K562 (cell line): ENCODE results near the gene CCDC33. TPM values are rescaled to one million over a fixed set of nuclear protein-coding genes. Genes with fewer than 3 reads are reported as not detected.

ENCODE experiments used
- ATAC-seq: fragments of 200-7000 bp; cut with Tn5 transposase; 3 replicates; pipeline ENCODE4 v1.9.1; 2020; ENCODE audit warnings: moderate library complexity
- BruUV-seq: library from RNA; stranded (reverse); fragments of 400-500 nt; replicated peaks from 2 replicates; lab custom pipeline; 2021; lab: Mats Ljungman, UMichigan
- CTCF ChIA-PET: fragments of 300-600 bp; formaldehyde crosslinking; extraction: SDS; loops from one replicate; lab custom pipeline; 2021; ENCODE audit warnings: low intra/inter-chr PET ratio; lab: Yijun Ruan, JAX
- POLR2A ChIA-PET: fragments of 300-600, 350-650 bp; sonication (Branson Sonifier 250); formaldehyde crosslinking; extraction: SDS; loops from one replicate; lab custom pipeline; 2021; ENCODE audit warnings: antibody characterized with exemption, inconsistent platforms; lab: Yijun Ruan, JAX
- DNase-seq, 4 experiments: peaks; one replicate each; pipeline versions ENCODE4 v3.0.0 to v3.0.0-alpha.2; 2011 to 2018; ENCODE audit warnings: low spot score in 3 of 4, mixed read lengths in 3 of 4; ENCODE audit errors: extremely low read depth in 1 of 4
- FAIRE-seq: peaks from 2 replicates; lab custom pipeline; 2011; peaks lifted over from hg19 to GRCh38; lab: Jason Lieb, UNC
- H2AFZ ChIP-seq: 2 replicates; pipeline ENCODE4 v1.6.0; 2011; ENCODE audit warnings: low read depth, low read length, control low read depth, inconsistent platforms
- H3K27ac ChIP-seq: fragments of 200-600 bp; 3 replicates; pipeline ENCODE4 v1.8.0; 2011; ENCODE audit warnings: low read depth, mild to moderate bottlenecking, control low read depth, inconsistent platforms, low read length, moderate library complexity, mixed read lengths; ENCODE audit errors: extremely low read depth
- H3K27me3 ChIP-seq, 2 experiments: fragments of 300-600 bp in 1 of 2; 2 replicates in 1 of 2; 3 replicates in 1 of 2; pipeline versions ENCODE4 v1.6.0 to v1.8.0; 2011; ENCODE audit warnings: inconsistent platforms in 2 of 2, low read length in 2 of 2, mild to moderate bottlenecking in 1 of 2, mixed read lengths in 1 of 2, moderate library complexity in 1 of 2; ENCODE audit not compliant: control insufficient read depth in 2 of 2, insufficient read depth in 2 of 2
- H3K36me3 ChIP-seq: fragments of 300-600 bp; 3 replicates; pipeline ENCODE4 v1.8.0; 2011; ENCODE audit warnings: mild to moderate bottlenecking, low read length, inconsistent platforms; ENCODE audit not compliant: control insufficient read depth, insufficient read depth
- H3K4me1 ChIP-seq, 2 experiments: fragments of 200-600 bp in 1 of 2; replicated peaks in 1 of 2; 2 replicates in 1 of 2; 3 replicates in 1 of 2; pipeline versions ENCODE4 v1.5.1 to v1.8.0; 2011; ENCODE audit warnings: inconsistent platforms in 2 of 2, low read length in 2 of 2, mild to moderate bottlenecking in 1 of 2, mixed read lengths in 1 of 2, moderate library complexity in 1 of 2; ENCODE audit not compliant: control insufficient read depth in 2 of 2, insufficient read depth in 2 of 2
- H3K4me2 ChIP-seq: 2 replicates; pipeline ENCODE4 v1.6.1; 2011; ENCODE audit warnings: low read length, control low read depth, inconsistent platforms, mixed read lengths; ENCODE audit not compliant: insufficient read depth
- H3K4me3 ChIP-seq: fragments of 200-600 bp; sonication (generic), shearing (Covaris generic); 2 replicates; pipeline ENCODE4 v1.5.1; 2016; ENCODE audit warnings: control low read depth, inconsistent platforms
- H3K79me2 ChIP-seq: fragments of 200-600 bp; 3 replicates; pipeline ENCODE4 v1.8.0; 2011; ENCODE audit warnings: low read length, inconsistent platforms; ENCODE audit not compliant: control insufficient read depth, insufficient read depth
- H3K9ac ChIP-seq, 2 experiments: 2 replicates each; pipeline versions ENCODE4 v1.6.0 to v1.6.1; 2011; ENCODE audit warnings: low read depth in 2 of 2, low read length in 2 of 2, control low read depth in 1 of 2, inconsistent platforms in 1 of 2, mild to moderate bottlenecking in 1 of 2, mixed read lengths in 1 of 2; ENCODE audit not compliant: insufficient read depth in 1 of 2
- H3K9me1 ChIP-seq: one replicate; pipeline ENCODE4 v1.6.0; 2011; ENCODE audit warnings: inconsistent platforms, mild to moderate bottlenecking, low read length, moderate library complexity; ENCODE audit not compliant: control insufficient read depth, insufficient read depth
- H3K9me3 ChIP-seq: replicated peaks from 2 replicates; pipeline ENCODE4 v1.5.1; 2011; ENCODE audit warnings: low read depth, low read length, inconsistent platforms; ENCODE audit not compliant: control insufficient read depth, insufficient read depth
- H4K20me1 ChIP-seq: replicated peaks from 2 replicates; pipeline ENCODE4 v1.6.1; 2011; ENCODE audit warnings: low read length, inconsistent platforms, mixed read lengths; ENCODE audit not compliant: control insufficient read depth, insufficient read depth
- GATAD2B ChIP-seq: fragments of 450-650 bp; IDR thresholded peaks from 2 replicates; pipeline ENCODE4 v1.6.1; 2017; ENCODE audit warnings: mild to moderate bottlenecking, borderline replicate concordance
- JUNB ChIP-seq: fragments of 450-650 bp; formaldehyde crosslinking; conservative IDR thresholded peaks from 2 replicates; pipeline ENCODE4 v1.4.0; 2020; ENCODE audit warnings: mild to moderate bottlenecking
- LCOR ChIP-seq: sonication (generic); formaldehyde crosslinking; IDR thresholded peaks from 2 replicates; pipeline ENCODE4 v1.8.0; 2022; ENCODE audit warnings: mild to moderate bottlenecking, missing genetic modification reagents
- MBD2 ChIP-seq: sonication (generic); IDR thresholded peaks from 2 replicates; pipeline ENCODE4 v1.6.1; 2016; ENCODE audit warnings: low read depth, borderline replicate concordance
- RFX5 ChIP-seq: IDR thresholded peaks from 2 replicates; pipeline ENCODE4 v1.6.1; 2011; ENCODE audit warnings: low read depth, mild to moderate bottlenecking, improper control_type of control experiment, low read length
- ZFX ChIP-seq: sonication (generic); formaldehyde crosslinking; IDR thresholded peaks from 2 replicates; pipeline ENCODE4 v1.8.0; 2022; ENCODE audit warnings: mild to moderate bottlenecking, missing genetic modification reagents, moderate library complexity
- ZNF24 ChIP-seq: fragments of 450-650 bp; IDR thresholded peaks from 2 replicates; pipeline ENCODE4 v1.6.1; 2016
- WGBS: fragments of 100-300 bp; shearing (Covaris generic); methylation state at CpG from one replicate; pipeline ENCODE4 v1.1.6; 2016; ENCODE audit warnings: low coverage, mixed read lengths; ENCODE audit not compliant: insufficient coverage; ENCODE audit errors: missing lambda C conversion rate; 5-methylcytosine and 5-hydroxymethylcytosine counted together
- in situ Hi-C: fragments of 300-500 bp; cut with MboI; formaldehyde crosslinking; loops from 4 replicates; pipeline ENCODE4 v1.15.0; 2018; ENCODE audit warnings: inconsistent platforms, mixed read lengths
- intact Hi-C: fragments of 100-400 bp; cut with micrococcal nuclease; formaldehyde crosslinking; loops from 2 replicates; pipeline ENCODE4 v1.14.2; 2022
- polyA plus RNA-seq, 8 experiments: library from polyadenylated mRNA; depleted of rRNA in 4 of 8; stranded (reverse) in 5 of 8; unstranded in 3 of 8; fragments of >200 nt; fragmentation: Nextera tagmentation in 2 of 8; fragmentation: Illumina TruSeq in 1 of 8; extraction: Ambion mirVana in 2 of 8; extraction: Trizol in 1 of 8; gene quantifications; 2 replicates each; pipeline versions ENCODE4 v1.2.1 to v1.2.3, GENCODE V29; 2011 to 2014; ENCODE audit warnings: inconsistent platforms in 1 of 8, missing spikeins in 1 of 8
- total RNA-seq, 7 experiments: library from RNA; depleted of rRNA in 6 of 7; stranded (reverse); fragments of >200 nt in 6 of 7; fragmentation: Illumina TruSeq in 2 of 7; extraction: Trizol in 2 of 7; gene quantifications; 2 replicates each; pipeline versions ENCODE4 v1.2.1 to v1.2.3, GENCODE V29; 2011 to 2021; ENCODE audit warnings: low replicate concordance in 1 of 7
- TF ChIP-seq, protein P1 (sequence below): fragments of 250-450 bp; sonication (Bioruptor Pico); IDR thresholded peaks from 2 replicates; pipeline ENCODE4 v1.8.0; 2022; ENCODE audit warnings: moderate library complexity, mild to moderate bottlenecking, inconsistent platforms
- TF ChIP-seq, protein P2 (sequence below): IDR thresholded peaks from 2 replicates; pipeline ENCODE4 v1.6.1; 2012; ENCODE audit warnings: low read depth, low read length, improper control_type of control experiment, borderline replicate concordance
- TF ChIP-seq, protein P3 (sequence below): IDR thresholded peaks from 3 replicates; pipeline ENCODE4 v1.6.1; 2011; ENCODE audit warnings: borderline replicate concordance, mild to moderate bottlenecking, moderate library complexity; ENCODE audit not compliant: insufficient read length; ENCODE audit errors: extremely low read depth

The CCDC33 gene
- total and polyA plus RNA-seq, 9 of the 15 experiments (the other 6 are each of a cell fraction or from before 2014, with no cell fraction given): 0.08 to 1.1 (median 0.15) TPM; not detected in 4

DNA sequence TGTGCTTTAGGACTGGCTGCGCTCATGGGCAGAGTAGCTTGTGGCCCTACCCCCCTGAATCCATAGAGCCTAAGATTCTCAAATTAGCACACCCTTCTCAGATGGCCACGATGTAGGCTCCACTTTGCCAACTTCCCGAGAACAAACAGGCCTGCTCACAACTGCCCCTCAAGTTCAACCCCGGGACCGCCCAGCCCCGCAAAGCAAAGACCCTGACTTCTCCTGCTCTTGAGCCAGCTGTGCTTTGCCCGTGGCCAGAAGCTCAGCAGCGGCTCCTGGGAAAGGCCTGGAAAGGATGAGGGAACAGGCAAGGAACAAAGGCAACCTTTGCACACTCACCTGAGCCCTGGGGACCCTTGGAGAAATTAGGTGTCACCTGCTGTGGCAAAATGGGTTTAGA, 99.3 kb downstream of the CCDC33 start:
- intact Hi-C loops (no loop called here), in situ Hi-C loops (loop anchor here (25.0 kb wide), 1 partner anchor 952 kb away; the partner anchor contains the start of gene GOLGA6D)
- no peak overlapping the region for H2AFZ ChIP-seq
- H3K4me1 ChIP-seq: peaks cover 0 to 5% of the 10 kb centered on the region in 2 experiments; a peak in 2 of 5 replicates
- no peak overlapping the region for H3K4me3 ChIP-seq
- H3K9me3 ChIP-seq: no peaks in the 10 kb centered on the region
- no peak overlapping the region; a peak in 1 of 4 replicates for H3K9ac ChIP-seq
- H3K9me1 ChIP-seq: peaks cover 2% of the 10 kb centered on the region
- no peak overlapping the region for H3K27ac ChIP-seq
- peaks cover 9% of the 10 kb centered on the region for H4K20me1 ChIP-seq
- no TSS peak for BruUV-seq
- H3K36me3 ChIP-seq: no peaks in the 10 kb centered on the region
- WGBS: 2% methylated on average over 8 of the region's 8 CpGs
- peaks cover 16 to 84% of the 10 kb centered on the region in 2 experiments for H3K27me3 ChIP-seq
- ChIA-PET CTCF (no interaction called here), POLR2A (interaction anchor here (0.6 kb wide), 2 partner anchors 116 to 296 kb away, joined by 3 to 4 read pairs; no protein-coding TSS in a partner anchor)
- H3K4me2 ChIP-seq: no peak overlapping the region
- no peak for TF ChIP-seq RFX5
- TF ChIP-seq, protein P1, sequence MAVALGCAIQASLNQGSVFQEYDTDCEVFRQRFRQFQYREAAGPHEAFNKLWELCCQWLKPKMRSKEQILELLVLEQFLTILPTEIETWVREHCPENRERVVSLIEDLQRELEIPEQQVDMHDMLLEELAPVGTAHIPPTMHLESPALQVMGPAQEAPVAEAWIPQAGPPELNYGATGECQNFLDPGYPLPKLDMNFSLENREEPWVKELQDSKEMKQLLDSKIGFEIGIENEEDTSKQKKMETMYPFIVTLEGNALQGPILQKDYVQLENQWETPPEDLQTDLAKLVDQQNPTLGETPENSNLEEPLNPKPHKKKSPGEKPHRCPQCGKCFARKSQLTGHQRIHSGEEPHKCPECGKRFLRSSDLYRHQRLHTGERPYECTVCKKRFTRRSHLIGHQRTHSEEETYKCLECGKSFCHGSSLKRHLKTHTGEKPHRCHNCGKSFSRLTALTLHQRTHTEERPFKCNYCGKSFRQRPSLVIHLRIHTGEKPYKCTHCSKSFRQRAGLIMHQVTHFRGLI (CRISPR knock-in tag): no peak
- no peak for TF ChIP-seq LCOR (CRISPR knock-in tag)
- TF ChIP-seq, protein P2, sequence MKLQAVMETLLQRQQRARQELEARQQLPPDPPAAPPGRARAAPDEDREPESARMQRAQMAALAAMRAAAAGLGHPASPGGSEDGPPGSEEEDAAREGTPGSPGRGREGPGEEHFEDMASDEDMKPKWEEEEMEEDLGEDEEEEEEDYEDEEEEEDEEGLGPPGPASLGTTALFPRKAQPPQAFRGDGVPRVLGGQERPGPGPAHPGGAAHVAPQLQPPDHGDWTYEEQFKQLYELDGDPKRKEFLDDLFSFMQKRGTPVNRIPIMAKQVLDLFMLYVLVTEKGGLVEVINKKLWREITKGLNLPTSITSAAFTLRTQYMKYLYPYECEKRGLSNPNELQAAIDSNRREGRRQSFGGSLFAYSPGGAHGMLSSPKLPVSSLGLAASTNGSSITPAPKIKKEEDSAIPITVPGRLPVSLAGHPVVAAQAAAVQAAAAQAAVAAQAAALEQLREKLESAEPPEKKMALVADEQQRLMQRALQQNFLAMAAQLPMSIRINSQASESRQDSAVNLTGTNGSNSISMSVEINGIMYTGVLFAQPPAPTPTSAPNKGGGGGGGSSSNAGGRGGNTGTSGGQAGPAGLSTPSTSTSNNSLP: no peak
- no peak for TF ChIP-seq GATAD2B
- no peak for TF ChIP-seq ZFX (CRISPR knock-in tag)
- no peak for TF ChIP-seq ZNF24
- TF ChIP-seq, protein P3, sequence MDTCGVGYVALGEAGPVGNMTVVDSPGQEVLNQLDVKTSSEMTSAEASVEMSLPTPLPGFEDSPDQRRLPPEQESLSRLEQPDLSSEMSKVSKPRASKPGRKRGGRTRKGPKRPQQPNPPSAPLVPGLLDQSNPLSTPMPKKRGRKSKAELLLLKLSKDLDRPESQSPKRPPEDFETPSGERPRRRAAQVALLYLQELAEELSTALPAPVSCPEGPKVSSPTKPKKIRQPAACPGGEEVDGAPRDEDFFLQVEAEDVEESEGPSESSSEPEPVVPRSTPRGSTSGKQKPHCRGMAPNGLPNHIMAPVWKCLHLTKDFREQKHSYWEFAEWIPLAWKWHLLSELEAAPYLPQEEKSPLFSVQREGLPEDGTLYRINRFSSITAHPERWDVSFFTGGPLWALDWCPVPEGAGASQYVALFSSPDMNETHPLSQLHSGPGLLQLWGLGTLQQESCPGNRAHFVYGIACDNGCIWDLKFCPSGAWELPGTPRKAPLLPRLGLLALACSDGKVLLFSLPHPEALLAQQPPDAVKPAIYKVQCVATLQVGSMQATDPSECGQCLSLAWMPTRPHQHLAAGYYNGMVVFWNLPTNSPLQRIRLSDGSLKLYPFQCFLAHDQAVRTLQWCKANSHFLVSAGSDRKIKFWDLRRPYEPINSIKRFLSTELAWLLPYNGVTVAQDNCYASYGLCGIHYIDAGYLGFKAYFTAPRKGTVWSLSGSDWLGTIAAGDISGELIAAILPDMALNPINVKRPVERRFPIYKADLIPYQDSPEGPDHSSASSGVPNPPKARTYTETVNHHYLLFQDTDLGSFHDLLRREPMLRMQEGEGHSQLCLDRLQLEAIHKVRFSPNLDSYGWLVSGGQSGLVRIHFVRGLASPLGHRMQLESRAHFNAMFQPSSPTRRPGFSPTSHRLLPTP: no peak
- no peak for TF ChIP-seq MBD2
- no peak for TF ChIP-seq JUNB
- DNase-seq: no peak
- no peak for ATAC-seq
- FAIRE-seq: no peak
- no peaks in the 10 kb centered on the region for H3K79me2 ChIP-seq
